Neural progenitor cell (in vitro differentiated cells): Measurements from ENCODE around the gene AJUBA. TPM values are rescaled to one million over a fixed set of nuclear protein-coding genes. Genes with fewer than 3 reads are reported as not detected.
A peak's percentile ranks its signal among the peaks of the same experiment; 100 is the strongest.

ENCODE experiments used
- DNase-seq: peaks from one replicate; pipeline ENCODE4 v3.0.0-alpha.2; 2016; ENCODE audit warnings: low spot score
- H2AFZ ChIP-seq: fragments of 200-600 bp; sonication (generic); replicated peaks from 2 replicates; pipeline ENCODE4 v1.6.1; 2016; ENCODE audit warnings: antibody characterized with exemption
- H3F3A ChIP-seq: fragments of 200-600 bp; sonication (generic); 2 replicates; pipeline ENCODE4 v1.6.1; 2016; ENCODE audit warnings: antibody characterized with exemption, low read depth
- H3K27ac ChIP-seq: fragments of 200-600 bp; sonication (generic); 2 replicates; pipeline ENCODE4 v1.5.1; 2016; ENCODE audit warnings: mild to moderate bottlenecking
- H3K27me3 ChIP-seq: fragments of 200-600 bp; sonication (generic); 2 replicates; pipeline ENCODE4 v1.6.1; 2016; ENCODE audit warnings: mild to moderate bottlenecking, moderate library complexity
- H3K36me3 ChIP-seq: fragments of 200-600 bp; sonication (generic); 2 replicates; pipeline ENCODE4 v1.5.1; 2016
- H3K4me1 ChIP-seq: fragments of 200-600 bp; sonication (generic); 2 replicates; pipeline ENCODE4 v1.6.1; 2016; ENCODE audit warnings: mixed run types
- H3K4me2 ChIP-seq: fragments of 200-600 bp; sonication (generic); 2 replicates; pipeline ENCODE4 v1.6.1; 2016
- H3K4me3 ChIP-seq: fragments of 200-600 bp; sonication (generic); 2 replicates; pipeline ENCODE4 v1.5.1; 2016
- H3K79me2 ChIP-seq: fragments of 200-600 bp; sonication (generic); 2 replicates; pipeline ENCODE4 v1.6.1; 2016; ENCODE audit warnings: low read depth
- H3K9ac ChIP-seq: fragments of 200-600 bp; sonication (generic); 2 replicates; pipeline ENCODE4 v1.6.1; 2016
- H3K9me3 ChIP-seq: fragments of 200-600 bp; sonication (generic); 2 replicates; pipeline ENCODE4 v1.5.1; 2016; ENCODE audit warnings: low read depth
- H4K20me1 ChIP-seq: fragments of 200-600 bp; sonication (generic); 2 replicates; pipeline ENCODE4 v1.6.1; 2016; ENCODE audit warnings: low read depth
- H3K27ac Mint-ChIP-seq: 3 replicates; pipeline ENCODE4 v1.8.0; 2021; ENCODE audit warnings: mixed read lengths
- H3K27me3 Mint-ChIP-seq: 2 replicates; pipeline ENCODE4 v1.8.0; 2022; ENCODE audit warnings: low read depth, mild to moderate bottlenecking, inconsistent platforms, moderate library complexity, mixed read lengths; ENCODE audit not compliant: insufficient read depth
- H3K36me3 Mint-ChIP-seq: 3 replicates; pipeline ENCODE4 v1.8.0; 2021; ENCODE audit warnings: mixed read lengths
- H3K4me1 Mint-ChIP-seq: 3 replicates; pipeline ENCODE4 v1.8.0; 2021; ENCODE audit warnings: mixed read lengths
- H3K4me3 Mint-ChIP-seq: 3 replicates; pipeline ENCODE4 v1.8.0; 2021; ENCODE audit warnings: mild to moderate bottlenecking, moderate library complexity, mixed read lengths
- H3K9me3 Mint-ChIP-seq: 3 replicates; pipeline ENCODE4 v1.8.0; 2020; ENCODE audit warnings: mixed read lengths
- CTCF ChIP-seq: fragments of 200-600 bp; sonication (generic); IDR thresholded peaks from 2 replicates; pipeline ENCODE4 v1.5.1; 2017; ENCODE audit warnings: antibody characterized with exemption, mild to moderate bottlenecking
- EZH2 ChIP-seq: fragments of 200-600 bp; sonication (generic); IDR thresholded peaks from 2 replicates; pipeline ENCODE4 v1.6.1; 2017; ENCODE audit warnings: antibody characterized with exemption, mild to moderate bottlenecking, moderate library complexity
- EZH2phosphoT487 ChIP-seq: fragments of 200-600 bp; sonication (generic); IDR thresholded peaks from 2 replicates; pipeline ENCODE4 v1.6.1; 2017; ENCODE audit warnings: antibody characterized with exemption
- total RNA-seq: library from RNA; depleted of rRNA; stranded (reverse); fragments of >200 nt; gene quantifications from 2 replicates; pipeline ENCODE4 v1.2.3, GENCODE V29; 2015; ENCODE audit warnings: low replicate concordance

Gene AJUBA
- total RNA-seq, 1 donor from 2014 or later = 99.6 TPM

GRCh38 chr14:23020143-23021128 is 38.1 kb upstream of the AJUBA start:
- H3K9me3 ChIP-seq = no peaks in the 10 kb centered on the region
- H3K4me3 ChIP-seq = no peak overlapping the region
- H3K27me3 ChIP-seq = no peaks in the 10 kb centered on the region
- Mint-ChIP-seq H3K27me3 (no peaks in the 10 kb centered on the region), H3K4me1 (peaks cover 30% of the 10 kb centered on the region), H3K9me3 (no peaks in the 10 kb centered on the region), H3K27ac (peak overlapping the region; percentile 58), H3K4me3 (no peak overlapping the region), H3K36me3 (peaks cover 11% of the 10 kb centered on the region)
- H3K4me2 ChIP-seq = peak overlapping the region; percentile 1
- no peaks in the 10 kb centered on the region for H3K79me2 ChIP-seq
- no peak overlapping the region for H3K9ac ChIP-seq
- no peaks in the 10 kb centered on the region for H4K20me1 ChIP-seq
- DNase-seq = peak; percentile 54
- TF ChIP-seq CTCF (no peak), EZH2 (no peak), EZH2phosphoT487 (no peak)
- H3K27ac ChIP-seq = peak overlapping the region; percentile 54
- H3K4me1 ChIP-seq = peaks cover 41% of the 10 kb centered on the region
- no peak overlapping the region for H2AFZ ChIP-seq
- H3K36me3 ChIP-seq = no peaks in the 10 kb centered on the region
- H3F3A ChIP-seq = peaks cover 47% of the 10 kb centered on the region

GRCh38 chr14:23018107-23018506 is 35.8 kb upstream of the AJUBA start:
- H3K27me3 Mint-ChIP-seq = no peaks in the 10 kb centered on the region
- DNase-seq = no peak
- Histone ChIP-seq H3K9me3 (no peaks in the 10 kb centered on the region), H3K79me2 (no peaks in the 10 kb centered on the region), H2AFZ (no peak overlapping the region), H3K27me3 (no peaks in the 10 kb centered on the region), H3K4me2 (no peak overlapping the region), H3K36me3 (no peaks in the 10 kb centered on the region), H3K4me1 (peaks cover 28% of the 10 kb centered on the region), H3F3A (peaks cover 25% of the 10 kb centered on the region), H3K27ac (no peak overlapping the region), H3K9ac (no peak overlapping the region), H3K4me3 (no peak overlapping the region), H4K20me1 (no peaks in the 10 kb centered on the region)
- peaks cover 17% of the 10 kb centered on the region for H3K4me1 Mint-ChIP-seq
- H3K9me3 Mint-ChIP-seq = no peaks in the 10 kb centered on the region
- no peak for TF ChIP-seq CTCF
- no peak for TF ChIP-seq EZH2
- TF ChIP-seq EZH2phosphoT487 = no peak
- H3K27ac Mint-ChIP-seq = no peak overlapping the region
- H3K36me3 Mint-ChIP-seq = no peaks in the 10 kb centered on the region
- H3K4me3 Mint-ChIP-seq = no peak overlapping the region

- Histone ChIP-seq H4K20me1 (no peaks in the 10 kb centered on the region), H3K79me2 (no peaks in the 10 kb centered on the region), H3K4me1 (peaks cover 22% of the 10 kb centered on the region), H3K4me2 (no peak overlapping the region), H3K9me3 (no peaks in the 10 kb centered on the region), H2AFZ (no peak overlapping the region), H3K27me3 (no peaks in the 10 kb centered on the region), H3K36me3 (no peaks in the 10 kb centered on the region), H3F3A (peaks cover 16% of the 10 kb centered on the region), H3K4me3 (no peak overlapping the region), H3K27ac (no peak overlapping the region), H3K9ac (no peak overlapping the region)
- Mint-ChIP-seq H3K9me3 (no peaks in the 10 kb centered on the region), H3K4me3 (no peak overlapping the region), H3K27ac (no peak overlapping the region), H3K4me1 (peaks cover 17% of the 10 kb centered on the region), H3K27me3 (no peaks in the 10 kb centered on the region), H3K36me3 (no peaks in the 10 kb centered on the region)
- no peak for DNase-seq
- TF ChIP-seq EZH2 (no peak), EZH2phosphoT487 (no peak), CTCF (no peak)
These were observed 34.7 kb upstream of the AJUBA start for GRCh38 chr14:23017091-23017490.
